Measurements from ENCODE around the gene KCNMB2.

DNA sequence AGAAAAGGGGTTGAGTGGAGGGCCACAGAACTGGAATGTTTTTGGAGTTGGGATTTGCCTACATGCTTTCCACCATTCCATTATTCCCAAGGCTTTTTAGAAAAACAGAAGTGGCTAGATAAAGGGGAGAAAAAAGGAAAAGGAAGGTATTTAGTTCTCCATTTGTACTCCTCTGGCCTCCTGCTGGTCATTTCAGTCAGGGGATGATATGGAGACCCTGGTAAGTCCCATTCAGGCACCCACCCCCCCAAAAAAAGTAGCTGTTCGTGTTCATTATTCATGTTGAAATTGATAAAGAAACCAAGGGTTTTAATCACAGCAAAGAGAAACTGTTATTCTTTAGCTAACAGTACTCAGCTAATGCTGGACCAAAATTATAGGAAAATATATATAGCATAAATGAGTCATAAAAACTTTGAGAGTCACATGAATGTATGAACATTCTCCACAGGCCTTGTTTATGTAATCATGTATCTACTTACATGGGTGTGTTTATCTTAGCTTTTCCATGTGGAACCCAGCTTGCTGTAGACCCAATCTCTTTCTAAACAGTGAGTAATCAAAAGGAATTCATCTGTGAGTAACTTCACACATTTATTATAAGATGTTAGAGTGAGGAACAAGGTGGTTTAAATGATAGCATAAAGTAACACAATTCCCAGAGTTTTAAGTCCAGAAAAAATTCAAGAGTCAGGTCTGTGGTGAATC, 167.2 kb downstream of the KCNMB2 start:
- TF ChIP-seq POLR2A (IDR thresholded peaks at IDR 0.05) = no peak
- TF ChIP-seq, protein P1, sequence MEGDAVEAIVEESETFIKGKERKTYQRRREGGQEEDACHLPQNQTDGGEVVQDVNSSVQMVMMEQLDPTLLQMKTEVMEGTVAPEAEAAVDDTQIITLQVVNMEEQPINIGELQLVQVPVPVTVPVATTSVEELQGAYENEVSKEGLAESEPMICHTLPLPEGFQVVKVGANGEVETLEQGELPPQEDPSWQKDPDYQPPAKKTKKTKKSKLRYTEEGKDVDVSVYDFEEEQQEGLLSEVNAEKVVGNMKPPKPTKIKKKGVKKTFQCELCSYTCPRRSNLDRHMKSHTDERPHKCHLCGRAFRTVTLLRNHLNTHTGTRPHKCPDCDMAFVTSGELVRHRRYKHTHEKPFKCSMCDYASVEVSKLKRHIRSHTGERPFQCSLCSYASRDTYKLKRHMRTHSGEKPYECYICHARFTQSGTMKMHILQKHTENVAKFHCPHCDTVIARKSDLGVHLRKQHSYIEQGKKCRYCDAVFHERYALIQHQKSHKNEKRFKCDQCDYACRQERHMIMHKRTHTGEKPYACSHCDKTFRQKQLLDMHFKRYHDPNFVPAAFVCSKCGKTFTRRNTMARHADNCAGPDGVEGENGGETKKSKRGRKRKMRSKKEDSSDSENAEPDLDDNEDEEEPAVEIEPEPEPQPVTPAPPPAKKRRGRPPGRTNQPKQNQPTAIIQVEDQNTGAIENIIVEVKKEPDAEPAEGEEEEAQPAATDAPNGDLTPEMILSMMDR (IDR thresholded peaks at IDR 0.05) = no peak
